ENCODE results near the gene TMEM60.
"Not testable (repeated sequence)": the region's sequence is repeated elsewhere in the genome, so short reads cannot be mapped to it uniquely, and the experiment has no call there.

The TMEM60 gene, protein sequence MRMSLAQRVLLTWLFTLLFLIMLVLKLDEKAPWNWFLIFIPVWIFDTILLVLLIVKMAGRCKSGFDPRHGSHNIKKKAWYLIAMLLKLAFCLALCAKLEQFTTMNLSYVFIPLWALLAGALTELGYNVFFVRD

DNA sequence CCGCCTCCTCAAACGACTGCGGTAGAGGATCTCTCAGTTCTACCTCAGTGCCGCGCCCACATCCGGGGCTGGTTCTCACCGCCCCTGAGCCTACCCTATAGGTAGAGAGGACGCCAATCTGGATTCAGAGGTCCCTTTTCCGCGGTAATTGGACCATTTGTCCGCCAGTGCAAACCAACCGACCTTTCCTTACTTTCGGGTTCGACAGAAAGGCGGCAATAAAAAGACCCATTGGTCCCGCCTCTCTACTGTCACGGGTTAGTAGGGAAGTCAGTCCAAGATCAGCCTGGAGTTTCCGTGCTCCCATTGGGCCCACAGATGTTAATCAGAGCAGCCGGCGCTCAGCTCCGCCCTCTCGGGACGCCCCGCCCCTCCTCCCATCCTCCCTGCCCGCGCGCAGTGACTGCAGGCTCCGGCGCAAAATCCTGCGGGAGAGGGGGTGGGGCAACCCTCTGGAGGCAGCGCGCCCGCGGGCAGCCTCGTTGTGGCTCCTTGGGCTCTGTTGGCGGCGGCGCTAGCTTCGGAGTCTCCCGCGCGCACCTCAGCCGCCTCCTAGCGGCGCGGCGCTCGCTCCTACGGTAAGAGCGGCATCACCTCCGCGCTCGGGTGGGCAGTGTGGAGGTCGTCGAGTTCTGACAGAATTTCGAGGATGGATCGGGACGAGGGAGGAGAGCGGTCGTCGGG, at the start of gene TMEM60, which contains the start of gene PHTF2:
Gene TMEM60, minus strand, starts transcription at position 41 of the 684 bp plus-strand sequence. CDS start 4,061 bp downstream, outside the sequence.
Gene PHTF2, plus strand, starts transcription at position 380 of the 684 bp plus-strand sequence.
- peak; percentile 76 to 82 for DNase-seq (ENCODE audit: low read depth in 2 of 2, low spot score in 1 of 2)

DNA sequence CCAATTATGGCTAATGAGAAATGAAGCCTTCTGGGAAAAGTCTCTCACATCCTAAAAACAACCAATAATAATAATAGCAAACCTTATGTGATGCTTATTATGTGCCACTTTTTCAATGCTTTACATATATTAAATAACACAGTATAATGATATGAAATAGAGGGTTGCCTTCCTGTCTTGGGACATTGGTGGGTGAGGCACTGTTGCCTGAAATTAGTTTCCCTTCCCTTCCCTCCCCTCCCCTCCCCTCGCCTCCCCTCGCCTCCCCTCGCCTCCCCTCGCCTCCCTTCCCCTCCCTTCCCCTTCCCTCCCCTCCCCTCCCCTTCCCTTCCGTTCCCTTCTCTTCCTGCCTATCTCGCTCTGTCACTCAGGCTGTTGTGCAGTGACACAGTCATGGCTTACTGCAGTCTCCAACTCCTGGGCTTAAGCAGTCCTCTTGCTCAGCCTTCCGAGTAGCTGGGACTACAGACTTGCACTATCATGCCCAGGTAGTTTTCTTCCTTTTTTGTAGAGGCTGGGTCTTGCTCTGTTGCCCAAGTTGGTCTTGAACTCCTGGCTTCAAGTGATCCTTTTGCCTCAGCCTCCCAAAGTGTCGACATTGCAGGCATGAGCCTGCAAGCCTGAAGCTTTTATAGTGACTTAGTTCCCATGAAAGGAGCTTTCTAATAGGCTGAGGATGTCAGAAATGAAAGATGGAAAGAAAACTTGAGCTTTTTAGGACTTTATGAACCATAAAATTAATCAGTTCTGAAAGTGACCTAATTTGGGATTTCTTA, 48.3 kb upstream of the TMEM60 start:
- no peak for DNase-seq (ENCODE audit: low read depth in 2 of 2, low spot score in 1 of 2)

DNA sequence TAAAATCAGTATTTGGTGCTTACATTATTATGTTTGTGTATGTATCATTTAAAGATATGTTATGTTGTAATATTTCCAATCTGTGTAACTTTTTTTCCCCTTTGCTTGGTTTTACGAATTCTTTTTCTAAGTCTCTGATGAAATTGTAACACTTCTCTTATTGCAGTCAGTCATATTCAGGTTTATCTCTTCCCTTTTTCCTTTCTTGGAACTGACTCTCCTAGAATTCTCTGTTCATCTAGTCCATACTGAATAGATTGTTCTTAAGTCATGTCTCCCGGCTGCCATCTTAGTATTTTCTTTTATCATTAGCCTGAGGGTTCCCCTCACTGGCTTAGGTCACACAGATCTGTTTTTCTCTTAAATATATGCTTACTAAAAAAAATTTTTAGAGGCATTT, 45.0 kb upstream of the TMEM60 start:
- DNase-seq (ENCODE audit: low read depth in 2 of 2, low spot score in 1 of 2), result no peak

DNA sequence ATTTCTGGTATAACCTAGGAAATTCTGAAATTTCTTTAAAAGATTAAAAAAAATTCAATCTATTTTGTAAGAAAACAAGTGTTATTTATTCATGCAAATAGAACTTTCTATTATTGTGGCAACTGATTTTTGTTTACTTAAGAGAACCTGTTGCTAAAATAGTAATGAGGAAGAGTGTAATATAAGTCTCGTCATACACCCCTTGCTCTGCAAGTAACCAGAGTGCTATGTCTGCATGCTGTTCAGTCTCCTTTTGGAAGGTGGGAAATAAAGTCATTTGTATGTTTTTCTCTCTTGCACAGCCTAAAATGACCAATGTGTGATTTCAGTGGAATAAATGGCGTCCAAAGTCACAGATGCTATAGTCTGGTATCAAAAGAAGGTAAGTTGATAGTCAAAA, 41.7 kb upstream of the TMEM60 start:
- no peak for DNase-seq (ENCODE audit: low read depth in 2 of 2, low spot score in 1 of 2)

DNA sequence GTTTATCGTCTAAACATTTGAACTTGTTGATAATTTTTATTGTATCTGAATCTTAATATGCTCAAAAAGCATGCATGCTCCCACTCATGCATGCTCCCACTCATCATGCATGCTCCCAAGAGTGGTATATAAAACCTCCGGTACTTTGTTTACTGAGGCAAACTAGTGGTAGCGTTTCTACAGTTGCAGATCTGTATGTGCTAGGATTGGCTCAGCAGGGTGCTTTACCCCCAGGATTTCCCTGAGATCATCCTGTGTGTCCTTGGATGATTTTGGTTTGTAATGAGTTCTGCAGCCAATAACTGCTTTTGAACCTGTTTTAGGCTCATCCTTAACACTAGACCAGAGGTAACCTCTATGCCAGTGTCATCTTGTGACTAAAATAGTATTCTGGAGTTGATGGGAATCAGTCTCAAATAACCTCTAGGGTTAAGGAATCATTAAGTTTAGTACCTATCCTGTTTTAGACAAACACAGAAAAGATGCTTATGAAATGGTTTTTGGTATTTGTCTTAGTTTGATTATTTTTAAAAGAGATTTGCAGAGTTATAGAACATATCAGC, 40.8 kb upstream of the TMEM60 start:
- DNase-seq (ENCODE audit: low read depth in 2 of 2, low spot score in 1 of 2), result no peak

DNA sequence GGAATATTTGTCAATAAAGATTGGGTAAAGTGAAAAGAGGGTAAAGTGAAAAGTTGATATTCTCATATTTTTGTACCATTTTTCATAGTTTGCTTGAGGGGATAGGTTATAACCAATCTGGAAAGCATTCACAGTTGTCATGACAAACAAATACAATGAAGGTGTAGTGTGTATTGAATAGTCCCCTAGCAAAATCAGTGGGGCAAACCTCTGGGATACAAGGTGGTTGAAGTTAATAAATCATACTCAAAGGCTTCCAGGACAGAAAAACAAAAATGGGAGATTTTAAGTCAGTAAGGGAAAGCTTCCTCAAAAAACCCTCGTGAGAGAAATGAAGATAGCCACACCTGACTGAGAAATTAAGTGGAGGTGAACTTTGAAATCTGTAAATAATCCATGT, 39.7 kb upstream of the TMEM60 start:
- DNase-seq (ENCODE audit: low read depth in 2 of 2, low spot score in 1 of 2), result no peak

DNA sequence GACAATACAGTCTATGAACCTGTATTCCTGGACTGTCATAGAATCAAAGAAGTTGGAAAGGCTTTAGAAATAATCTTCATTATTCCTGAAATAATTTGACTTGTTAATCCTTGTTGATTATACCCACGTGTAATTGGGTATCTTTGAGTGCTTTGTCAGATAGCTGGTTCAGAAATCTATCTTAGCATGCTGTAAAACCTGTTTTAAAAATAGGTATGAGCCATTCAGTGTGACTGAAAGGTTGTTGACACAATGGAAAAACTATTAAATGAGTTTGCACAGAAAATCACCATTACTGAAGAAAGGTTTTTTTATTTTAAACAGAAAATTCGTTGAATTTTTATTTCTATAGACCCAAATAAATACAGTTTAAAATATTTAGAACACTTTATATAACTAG, 39.0 kb upstream of the TMEM60 start:
- no peak for DNase-seq (ENCODE audit: low read depth in 2 of 2, low spot score in 1 of 2)

DNA sequence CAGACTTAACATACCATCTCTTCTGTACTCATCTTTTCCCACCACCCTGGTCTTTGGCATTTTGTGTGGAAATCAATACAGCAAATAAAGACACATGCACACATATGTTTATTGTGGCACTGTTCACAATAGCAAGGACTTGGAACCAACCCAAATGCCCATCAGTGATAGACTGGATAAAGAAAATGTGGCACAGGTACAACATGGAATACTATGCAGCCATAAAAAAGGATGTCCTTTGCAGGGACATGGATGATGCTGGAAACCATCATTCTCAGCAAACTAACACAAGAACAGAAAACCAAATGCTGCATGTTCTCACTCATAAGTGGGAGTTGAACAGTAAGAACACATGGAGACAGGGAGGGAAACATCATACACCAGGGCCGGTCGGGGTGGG, 38.2 kb upstream of the TMEM60 start:
- DNase-seq (ENCODE audit: low read depth in 2 of 2, low spot score in 1 of 2), result not testable (repeated sequence)

DNA sequence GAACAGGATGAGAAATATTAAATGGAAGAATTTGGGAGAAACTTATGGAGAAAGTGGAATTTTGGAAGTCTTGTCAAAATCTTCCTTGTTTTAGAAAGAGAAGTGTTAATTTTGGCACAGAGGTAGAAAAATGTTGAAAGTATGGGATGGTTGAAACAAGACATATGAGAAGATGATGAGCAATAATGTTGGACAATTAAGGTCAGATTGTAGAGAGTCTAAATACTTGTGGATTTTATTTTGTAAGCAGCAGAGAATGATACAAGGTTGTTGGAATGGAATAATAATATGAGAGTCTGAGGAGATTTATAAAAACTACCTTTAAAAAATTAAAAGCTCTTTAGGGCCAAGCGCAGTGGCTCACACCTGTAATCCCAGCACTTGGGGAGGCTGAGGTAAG, 34.9 kb upstream of the TMEM60 start:
- DNase-seq (ENCODE audit: low read depth in 2 of 2, low spot score in 1 of 2), result no peak

DNA sequence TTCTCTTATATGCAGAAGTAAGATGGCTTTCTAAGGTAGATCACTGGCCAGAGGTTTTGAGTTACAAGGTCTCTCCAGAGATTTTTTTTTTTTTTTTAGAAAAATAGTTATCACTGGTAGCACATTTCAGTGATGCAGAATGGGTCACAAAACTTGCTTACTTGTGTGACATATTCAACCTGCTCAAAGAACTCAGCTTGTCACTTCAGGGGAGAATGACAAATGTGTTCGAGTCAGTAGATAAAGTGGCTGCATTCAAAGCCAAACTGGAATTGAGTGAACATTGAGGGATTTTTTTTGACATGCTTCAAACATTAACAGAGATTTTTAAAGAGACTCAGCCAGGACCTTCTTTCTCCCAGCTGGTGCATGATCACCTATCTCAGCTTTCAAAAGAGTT, 33.7 kb upstream of the TMEM60 start:
- DNase-seq (ENCODE audit: low read depth in 2 of 2, low spot score in 1 of 2), result no peak

DNA sequence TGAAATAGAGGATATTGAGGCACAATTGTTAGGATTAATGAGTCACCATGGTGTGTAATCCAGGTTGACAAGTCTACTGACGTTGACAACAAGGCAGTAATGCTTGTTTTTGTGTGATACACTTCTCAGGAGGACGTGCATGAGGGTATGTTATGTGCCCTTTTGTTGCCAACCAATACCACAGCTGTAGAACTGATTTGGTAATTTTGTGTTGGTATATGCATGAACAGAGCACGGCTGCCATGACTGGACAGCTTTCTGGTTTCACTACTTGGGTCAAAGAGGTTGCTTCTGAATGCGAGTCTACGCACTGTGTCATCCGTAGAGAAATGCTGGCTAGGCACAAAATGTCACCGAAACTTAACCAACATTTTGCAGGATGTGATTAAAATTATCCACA, 33.2 kb upstream of the TMEM60 start:
- no peak for DNase-seq (ENCODE audit: low read depth in 2 of 2, low spot score in 1 of 2)

DNA sequence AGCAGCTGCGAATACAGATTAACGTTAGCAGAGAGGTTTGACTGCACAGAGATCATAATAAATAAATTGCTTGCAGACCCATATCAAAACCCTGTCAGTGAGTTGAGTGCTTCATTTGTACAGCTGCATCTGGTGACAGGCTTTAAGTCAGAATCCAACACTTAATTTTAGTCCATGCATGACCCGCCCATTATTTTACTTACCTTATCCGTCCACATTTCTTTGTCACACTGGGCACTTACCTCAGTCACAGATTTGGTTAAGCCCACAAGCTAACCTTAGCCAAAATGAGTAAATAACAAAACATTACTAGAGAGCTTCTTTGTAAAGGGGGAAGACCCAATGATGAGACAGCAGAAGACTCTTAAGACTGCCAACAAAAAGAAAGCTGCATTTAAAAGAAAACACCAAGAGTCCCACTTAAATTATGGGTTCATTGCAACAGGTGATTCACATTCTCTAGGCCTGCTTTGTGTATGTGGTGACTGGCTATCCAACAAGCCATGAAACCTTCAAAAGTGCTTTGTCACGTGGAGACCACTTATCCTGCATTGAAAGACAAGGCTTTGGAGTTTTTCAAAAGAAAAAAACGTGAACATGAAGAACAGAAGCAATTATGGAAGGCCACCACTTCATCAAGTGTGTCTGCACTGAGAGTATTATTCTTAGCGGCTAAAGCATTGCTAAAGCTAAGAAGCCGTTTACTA, 32.6 kb upstream of the TMEM60 start:
- no peak for DNase-seq (ENCODE audit: low read depth in 2 of 2, low spot score in 1 of 2)

DNA sequence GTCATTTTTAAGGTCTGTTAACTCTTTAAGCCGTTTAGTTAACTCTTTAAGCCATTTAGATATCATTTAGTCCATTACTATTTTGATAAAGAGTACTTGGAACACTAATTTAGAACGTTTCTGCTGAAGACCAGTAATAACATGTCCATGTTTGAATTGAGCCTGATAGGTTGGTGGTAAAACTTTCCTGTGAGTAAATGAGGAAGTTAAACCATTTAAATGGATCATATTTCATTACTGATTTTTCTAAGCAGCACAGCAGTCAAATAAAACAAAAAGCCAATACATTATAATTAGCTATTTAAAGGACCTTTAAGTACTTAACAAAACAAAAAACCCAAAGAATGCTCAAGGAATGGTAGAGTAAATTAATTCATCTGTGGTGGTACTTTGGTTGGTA, 29.8 kb upstream of the TMEM60 start:
- DNase-seq (ENCODE audit: low read depth in 2 of 2, low spot score in 1 of 2), result no peak

DNA sequence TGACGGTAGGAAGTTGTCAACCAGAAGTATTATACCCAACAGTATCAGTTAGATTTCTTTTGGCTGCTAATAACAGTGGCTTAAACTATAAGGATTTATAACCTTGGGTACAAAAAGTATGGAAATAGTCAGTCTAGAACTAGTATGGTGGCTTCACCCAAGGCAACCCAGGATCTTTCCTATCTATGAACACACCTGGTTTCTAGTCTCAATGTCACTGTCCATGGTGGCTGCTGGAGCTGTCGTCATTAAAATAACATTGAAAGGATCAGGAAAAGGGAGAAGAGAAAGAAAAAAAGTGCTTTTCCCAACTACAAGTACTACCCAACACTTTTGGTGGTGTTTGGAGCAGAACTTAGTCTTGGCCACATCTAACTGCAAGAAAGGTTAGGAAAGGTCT, 28.1 kb upstream of the TMEM60 start:
- no peak for DNase-seq (ENCODE audit: low read depth in 2 of 2, low spot score in 1 of 2)

DNA sequence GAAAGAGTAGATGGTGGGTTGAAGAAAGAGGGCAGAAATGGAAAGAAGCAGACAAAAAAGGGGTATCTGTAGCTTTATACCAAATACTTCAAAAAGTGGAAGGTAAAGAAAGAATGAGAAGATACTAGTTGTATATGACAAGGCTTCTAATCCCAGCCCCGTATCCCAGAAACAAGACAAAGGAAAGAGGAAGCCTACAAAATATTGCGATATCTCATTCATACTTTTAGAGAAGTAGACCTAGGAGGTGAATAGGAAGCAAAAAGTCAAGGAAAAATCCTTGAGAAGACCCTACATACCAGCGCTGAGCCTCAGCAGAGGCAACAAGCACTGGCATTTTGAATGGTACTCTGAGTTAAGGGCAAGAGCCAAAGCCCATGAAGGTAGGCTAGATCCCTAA, 26.9 kb upstream of the TMEM60 start:
- no peak for DNase-seq (ENCODE audit: low read depth in 2 of 2, low spot score in 1 of 2)

DNA sequence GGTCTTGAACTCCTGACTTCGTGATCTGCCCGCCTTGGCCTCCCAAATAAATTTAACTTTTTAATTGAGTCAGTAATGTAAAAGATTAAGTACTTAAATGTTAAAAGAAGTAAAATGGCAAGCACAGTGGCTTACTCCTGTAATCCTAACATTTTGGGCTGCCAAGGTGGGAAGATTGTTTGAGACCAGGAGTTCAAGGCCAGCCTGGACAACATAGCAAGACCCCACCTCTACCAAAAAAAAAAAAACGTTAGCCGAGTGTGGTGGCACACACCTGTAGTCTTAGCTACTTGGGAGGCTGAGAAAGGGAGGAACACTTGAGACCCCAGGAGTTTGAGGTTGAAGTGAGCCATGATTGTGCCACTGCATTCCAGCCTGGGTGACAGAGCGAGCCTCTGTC, 26.4 kb upstream of the TMEM60 start:
- no peak for DNase-seq (ENCODE audit: low read depth in 2 of 2, low spot score in 1 of 2)

DNA sequence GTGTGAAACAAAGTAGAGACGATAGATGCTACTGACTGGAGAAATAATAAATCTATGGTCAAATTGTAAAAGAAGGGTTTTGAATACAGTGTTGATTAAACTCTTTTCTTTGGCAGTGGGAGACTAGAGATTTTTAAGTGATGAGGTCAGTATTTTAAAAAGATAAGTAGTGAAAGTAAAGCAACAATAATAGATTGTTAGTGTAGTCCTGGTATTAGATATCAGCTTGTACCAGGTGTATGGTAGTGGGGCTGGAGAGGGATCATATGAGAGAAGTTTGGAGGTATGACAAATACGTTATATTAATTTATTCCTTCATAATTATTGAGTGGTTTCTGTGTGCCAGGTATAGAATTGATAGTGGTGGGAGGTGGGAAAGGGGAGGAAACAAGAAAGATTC, 25.6 kb upstream of the TMEM60 start:
- DNase-seq (ENCODE audit: low read depth in 2 of 2, low spot score in 1 of 2), result no peak

DNA sequence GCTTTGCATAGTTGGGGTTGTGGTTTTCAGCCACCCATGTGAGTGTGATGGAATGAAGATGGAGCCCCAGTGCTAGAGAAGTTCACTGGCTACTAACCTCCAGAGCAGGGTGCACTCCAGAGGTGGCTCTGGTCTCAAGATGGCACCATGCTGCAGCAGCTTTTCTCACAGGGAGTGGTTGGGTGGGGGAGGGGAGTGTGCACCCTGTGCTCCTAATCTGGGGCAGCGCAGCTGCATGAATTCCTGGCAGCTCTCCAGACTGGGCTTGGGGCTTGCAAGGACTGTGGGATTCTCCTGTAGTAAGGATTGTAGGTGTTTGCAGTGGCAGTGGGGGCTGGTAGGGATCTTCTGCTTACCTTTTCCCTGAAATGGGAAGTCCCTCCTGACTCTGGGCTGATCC, 24.0 kb upstream of the TMEM60 start:
- no peak for DNase-seq (ENCODE audit: low read depth in 2 of 2, low spot score in 1 of 2)

DNA sequence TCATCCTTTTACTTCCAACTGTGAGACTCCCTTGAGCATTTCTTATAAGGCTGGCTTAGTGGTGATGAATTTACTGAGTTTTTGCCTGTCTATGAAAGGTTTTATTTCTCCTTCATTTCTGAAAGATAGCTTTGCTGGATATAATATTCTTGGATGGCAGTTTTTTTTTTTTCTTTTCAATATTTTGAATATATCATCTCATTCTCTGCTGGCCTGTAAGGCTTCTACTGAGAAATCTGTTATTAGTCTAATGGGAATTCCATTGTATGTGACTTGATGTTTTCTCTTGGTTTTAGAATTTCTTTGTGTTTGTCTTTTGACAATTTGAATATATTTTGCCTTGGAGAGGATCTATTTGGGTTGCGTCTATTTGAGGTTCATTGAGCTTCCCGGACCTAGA, 22.7 kb upstream of the TMEM60 start:
- no peak for DNase-seq (ENCODE audit: low read depth in 2 of 2, low spot score in 1 of 2)

DNA sequence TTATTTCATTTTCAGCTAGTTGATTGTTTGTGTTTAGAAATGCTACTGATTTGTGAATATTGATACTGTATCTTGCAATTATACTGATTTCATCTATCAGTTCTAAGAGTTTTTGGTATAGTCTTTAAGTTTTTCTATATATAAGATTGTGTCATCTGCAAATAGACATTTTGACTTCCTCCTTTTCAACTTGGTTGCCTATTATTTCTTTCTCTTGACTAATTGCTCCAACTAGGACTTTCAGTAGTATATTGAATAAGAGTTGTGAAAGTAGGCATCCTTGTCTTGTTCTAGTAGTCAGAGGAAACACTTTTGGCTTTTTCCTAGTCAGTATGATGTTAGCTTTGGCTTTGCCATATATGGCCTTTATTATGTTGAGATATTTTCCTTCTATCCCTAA, 20.8 kb upstream of the TMEM60 start:
- DNase-seq (ENCODE audit: low read depth in 2 of 2, low spot score in 1 of 2), result no peak

DNA sequence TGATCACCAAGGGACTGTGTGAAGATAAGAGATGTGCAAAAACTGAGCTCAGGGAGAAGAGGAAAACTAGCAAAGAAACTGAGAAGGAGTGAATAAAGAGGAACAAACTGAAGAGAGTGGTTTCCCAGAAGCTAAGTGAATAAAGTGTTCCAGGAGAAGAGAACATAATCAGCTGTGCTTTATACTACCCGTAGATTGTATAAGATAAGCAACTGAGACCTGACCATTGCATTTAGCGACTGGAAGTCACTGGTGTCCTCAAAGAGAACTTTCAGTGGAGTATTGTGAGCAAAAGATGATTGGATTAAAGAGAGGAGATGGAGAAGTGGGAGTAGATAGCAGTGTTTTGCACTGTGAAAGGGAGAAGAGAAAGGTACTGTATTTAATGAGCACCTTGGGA, 14.9 kb upstream of the TMEM60 start:
- DNase-seq (ENCODE audit: low read depth in 2 of 2, low spot score in 1 of 2), result no peak

DNA sequence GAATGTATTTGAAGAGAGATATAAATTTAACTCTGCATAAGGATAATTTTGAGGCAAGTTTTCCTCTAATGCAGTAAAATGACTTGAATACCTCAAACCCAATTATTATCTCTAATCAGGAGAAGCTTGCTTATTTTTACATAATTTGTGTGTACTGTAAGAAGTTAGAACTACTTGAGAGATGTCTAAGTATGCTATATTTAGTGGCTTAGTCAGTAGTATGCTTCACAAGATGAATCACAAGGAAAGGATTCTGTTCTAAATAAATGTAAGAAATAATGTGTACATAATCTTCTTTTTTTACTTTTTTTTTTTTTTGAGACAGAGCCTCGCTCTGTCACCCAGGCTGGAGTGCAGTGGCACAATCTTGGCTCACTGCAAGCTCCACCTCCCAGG, 14.1 kb upstream of the TMEM60 start:
- no peak for DNase-seq (ENCODE audit: low read depth in 2 of 2, low spot score in 1 of 2)

Measured in stimulated activated CD8-positive, alpha-beta memory T cell treated with anti-CD3 and anti-CD28 coated beads, Interleukin-4, amount 100 ng/mL, for 1 hour (primary cell).